Cortex of kidney (tissue), 1 donor: ENCODE results near the gene QSER1.

Experiments used
- DNase-seq: peaks from one replicate; lab custom pipeline; 2025; lab: John Stamatoyannopoulos, UW

Gene QSER1

GRCh38 chr11:32890843-32891656, 1.6 kb upstream of the QSER1 start:
- no peak for DNase-seq

GRCh38 chr11:32891657-32892354, 805 bp upstream of the QSER1 start:
- no peak for DNase-seq

- no peak for DNase-seq
Observed at GRCh38 chr11:32893093-32893342, 407 bp downstream of the QSER1 start.

GRCh38 chr11:32893343-32894148, 935 bp downstream of the QSER1 start:
- DNase-seq = no peak

- DNase-seq = no peak
Observed at GRCh38 chr11:32894149-32894827, 1.7 kb downstream of the QSER1 start.

GRCh38 chr11:32894921-32895320, 2.3 kb downstream of the QSER1 start:
- DNase-seq = no peak

GRCh38 chr11:32895471-32895870, 2.9 kb downstream of the QSER1 start:
- DNase-seq = no peak

- no peak for DNase-seq
Observed at GRCh38 chr11:32897103-32897502, 4.5 kb downstream of the QSER1 start.

GRCh38 chr11:32899438-32899837, 6.8 kb downstream of the QSER1 start:
- DNase-seq = no peak

GRCh38 chr11:32902089-32902665, 9.6 kb downstream of the QSER1 start:
- DNase-seq = no peak

GRCh38 chr11:32905028-32905667, 12.5 kb downstream of the QSER1 start:
- DNase-seq = no peak

- DNase-seq = no peak
Observed at GRCh38 chr11:32908619-32909018, 16.0 kb downstream of the QSER1 start.

GRCh38 chr11:32911413-32911812, 18.8 kb downstream of the QSER1 start:
- no peak for DNase-seq

GRCh38 chr11:32913445-32913844, 20.8 kb downstream of the QSER1 start:
- DNase-seq = no peak

- DNase-seq = no peak
Observed at GRCh38 chr11:32916361-32916760, 23.8 kb downstream of the QSER1 start.

- DNase-seq = no peak
Observed at GRCh38 chr11:32916994-32917393, 24.4 kb downstream of the QSER1 start.

- no peak for DNase-seq
Observed at GRCh38 chr11:32918427-32918826, 25.8 kb downstream of the QSER1 start.

- no peak for DNase-seq
Observed at GRCh38 chr11:32919338-32919737, 26.7 kb downstream of the QSER1 start.

GRCh38 chr11:32920570-32920969, 28.0 kb downstream of the QSER1 start:
- no peak for DNase-seq

GRCh38 chr11:32921204-32921603, 28.6 kb downstream of the QSER1 start:
- DNase-seq = no peak

GRCh38 chr11:32931606-32932005, 39.0 kb downstream of the QSER1 start:
- no peak for DNase-seq
